Measurements from ENCODE around the gene SLC6A11. TPM values are rescaled to one million over a fixed set of nuclear protein-coding genes. Genes with fewer than 3 reads are reported as not detected.

The SLC6A11 gene
- polyA plus RNA-seq, 4 donors, result 0.04 TPM; not detected in 3

GRCh38 chr3:10822055-10822454, 6.0 kb downstream of the SLC6A11 start:
- Histone ChIP-seq H3K9me3 (ENCODE audit: control insufficient read depth in 2 of 2, insufficient read depth in 1 of 2, low read depth in 1 of 2, low read length in 1 of 2) (no peaks in the 10 kb centered on the region), H3K4me1 (ENCODE audit: control insufficient read depth in 3 of 3, insufficient read depth in 2 of 3, low read depth in 1 of 3, low read length in 2 of 3) (no peaks in the 10 kb centered on the region), H3K4me3 (ENCODE audit: low read depth in 1 of 3, low read length in 3 of 3) (no peak overlapping the region), H3K27ac (ENCODE audit: low read depth in 1 of 3, low read length in 2 of 3) (no peak overlapping the region), H3K27me3 (ENCODE audit: control insufficient read depth in 3 of 3, insufficient read depth in 3 of 3, low read length in 3 of 3) (peaks cover 0 to 6% (median 3%) of the 10 kb centered on the region in 3 donors), H3K36me3 (ENCODE audit: control insufficient read depth in 3 of 3, insufficient read depth in 2 of 3, low read depth in 1 of 3, low read length in 3 of 3) (no peaks in the 10 kb centered on the region)
- DNase-seq, result no peak
- 73 to 80% (median 77%) methylated on average over 5 of the region's 5 CpGs for WGBS, 3 donors
- FAIRE-seq, result no peak

DNA sequence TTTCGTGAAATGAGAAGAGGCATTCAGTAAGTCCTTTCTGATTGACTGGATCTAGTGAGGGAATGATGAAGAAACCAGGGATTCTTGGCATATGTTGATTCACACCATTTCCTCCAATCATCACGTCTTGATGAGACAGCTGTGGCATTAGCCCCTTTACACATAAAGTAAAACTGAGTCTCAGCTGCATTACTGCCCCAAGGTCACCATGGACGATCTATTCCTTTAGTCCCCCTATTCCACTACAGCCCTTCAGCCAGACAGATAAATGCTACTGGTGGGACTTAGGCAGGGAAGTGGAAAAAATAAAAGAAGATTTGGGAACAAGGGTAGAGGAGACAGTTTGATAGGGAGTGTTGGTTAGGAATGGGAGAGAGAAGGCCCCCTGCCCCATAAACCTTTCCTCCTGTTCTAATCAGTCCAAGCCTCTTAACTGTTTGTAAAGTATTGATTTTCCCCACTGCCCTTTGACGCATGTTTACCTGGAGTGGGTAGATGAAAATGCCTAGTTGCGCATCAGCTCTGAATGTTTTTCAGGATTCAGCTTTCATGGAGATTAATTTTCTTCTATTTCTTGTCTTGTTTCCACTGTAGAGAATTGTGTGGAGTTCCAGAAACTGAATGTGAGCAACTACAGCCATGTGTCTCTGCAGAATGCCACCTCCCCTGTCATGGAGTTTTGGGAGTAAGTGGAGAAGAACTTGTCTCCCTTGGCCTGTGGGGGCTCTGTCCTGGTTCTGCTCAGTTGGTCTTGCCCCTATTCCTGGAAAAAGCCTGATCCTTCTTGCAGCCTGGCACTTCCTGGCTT, 6.9 kb downstream of the SLC6A11 start:
- Histone ChIP-seq H3K36me3 (ENCODE audit: control insufficient read depth in 3 of 3, insufficient read depth in 2 of 3, low read depth in 1 of 3, low read length in 3 of 3) (no peaks in the 10 kb centered on the region), H3K9me3 (ENCODE audit: control insufficient read depth in 2 of 2, insufficient read depth in 1 of 2, low read depth in 1 of 2, low read length in 1 of 2) (no peaks in the 10 kb centered on the region), H3K27ac (ENCODE audit: low read depth in 1 of 3, low read length in 2 of 3) (no peak overlapping the region), H3K4me1 (ENCODE audit: control insufficient read depth in 3 of 3, insufficient read depth in 2 of 3, low read depth in 1 of 3, low read length in 2 of 3) (no peaks in the 10 kb centered on the region), H3K4me3 (ENCODE audit: low read depth in 1 of 3, low read length in 3 of 3) (no peak overlapping the region), H3K27me3 (ENCODE audit: control insufficient read depth in 3 of 3, insufficient read depth in 3 of 3, low read length in 3 of 3) (peaks cover 0 to 1% (median 0%) of the 10 kb centered on the region in 3 donors)
- DNase-seq (no peak), FAIRE-seq (no peak)
- WGBS, 3 donors, result 39 to 61% (median 40%) methylated on average over 5 of the region's 5 CpGs

DNA sequence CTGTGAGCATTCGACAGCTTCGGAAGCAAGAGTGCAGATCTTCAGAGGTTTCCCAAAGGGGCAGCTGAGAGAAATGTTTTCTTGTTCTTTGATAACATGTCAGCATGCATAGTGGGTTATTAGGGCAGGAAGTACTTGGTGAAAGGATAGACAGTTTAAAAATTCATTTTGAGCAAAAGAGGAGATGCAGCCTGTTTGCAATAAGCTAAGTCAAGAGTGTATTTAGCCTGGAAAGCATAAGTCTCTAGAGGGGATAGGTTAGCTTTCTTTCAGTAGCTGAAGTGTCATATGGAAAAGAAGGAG, 7.4 kb downstream of the SLC6A11 start:
- no peak for FAIRE-seq
- 84 to 92% (median 87%) methylated on average over 2 of the region's 2 CpGs for WGBS, 3 donors
- H3K36me3 ChIP-seq (ENCODE audit: control insufficient read depth in 3 of 3, insufficient read depth in 2 of 3, low read depth in 1 of 3, low read length in 3 of 3), result no peaks in the 10 kb centered on the region

GRCh38 chr3:10824468-10824867, 8.4 kb downstream of the SLC6A11 start:
- H3K27ac ChIP-seq (ENCODE audit: low read depth in 1 of 3, low read length in 2 of 3), result no peak overlapping the region
- 83 to 93% (median 93%) methylated on average over 1 of the region's 1 CpG for WGBS, 3 donors
- FAIRE-seq (no peak), DNase-seq (no peak)
- no peaks in the 10 kb centered on the region for H3K36me3 ChIP-seq (ENCODE audit: control insufficient read depth in 3 of 3, insufficient read depth in 2 of 3, low read depth in 1 of 3, low read length in 3 of 3)
- peaks cover 0 to 1% (median 0%) of the 10 kb centered on the region in 3 donors for H3K27me3 ChIP-seq (ENCODE audit: control insufficient read depth in 3 of 3, insufficient read depth in 3 of 3, low read length in 3 of 3)
- no peak overlapping the region for H3K4me3 ChIP-seq (ENCODE audit: low read depth in 1 of 3, low read length in 3 of 3)
- H3K4me1 ChIP-seq (ENCODE audit: control insufficient read depth in 3 of 3, insufficient read depth in 2 of 3, low read depth in 1 of 3, low read length in 2 of 3), result no peaks in the 10 kb centered on the region
- no peaks in the 10 kb centered on the region for H3K9me3 ChIP-seq (ENCODE audit: control insufficient read depth in 2 of 2, insufficient read depth in 1 of 2, low read depth in 1 of 2, low read length in 1 of 2)

More for the DNA sequence above, 7.4 kb downstream of the SLC6A11 start:
- no peaks in the 10 kb centered on the region for H3K4me1 ChIP-seq (ENCODE audit: control insufficient read depth in 3 of 3, insufficient read depth in 2 of 3, low read depth in 1 of 3, low read length in 2 of 3)
- no peaks in the 10 kb centered on the region for H3K9me3 ChIP-seq (ENCODE audit: control insufficient read depth in 2 of 2, insufficient read depth in 1 of 2, low read depth in 1 of 2, low read length in 1 of 2)
- no peak overlapping the region for H3K4me3 ChIP-seq (ENCODE audit: low read depth in 1 of 3, low read length in 3 of 3)
- H3K27me3 ChIP-seq (ENCODE audit: control insufficient read depth in 3 of 3, insufficient read depth in 3 of 3, low read length in 3 of 3), result peaks cover 0 to 1% (median 0%) of the 10 kb centered on the region in 3 donors
- no peak overlapping the region for H3K27ac ChIP-seq (ENCODE audit: low read depth in 1 of 3, low read length in 2 of 3)
- DNase-seq, result no peak

- H3K27ac ChIP-seq (ENCODE audit: low read depth in 1 of 3, low read length in 2 of 3), result no peak overlapping the region
Observed at GRCh38 chr3:10833855-10834414, 17.9 kb downstream of the SLC6A11 start.

GRCh38 chr3:10834951-10835350, 18.9 kb downstream of the SLC6A11 start:
- no peaks in the 10 kb centered on the region for H3K4me1 ChIP-seq (ENCODE audit: control insufficient read depth in 3 of 3, insufficient read depth in 2 of 3, low read depth in 1 of 3, low read length in 2 of 3)
- H3K4me3 ChIP-seq (ENCODE audit: low read depth in 1 of 3, low read length in 3 of 3), result no peak overlapping the region
- no peaks in the 10 kb centered on the region for H3K9me3 ChIP-seq (ENCODE audit: control insufficient read depth in 2 of 2, insufficient read depth in 1 of 2, low read depth in 1 of 2, low read length in 1 of 2)
- no peak overlapping the region for H3K27ac ChIP-seq (ENCODE audit: low read depth in 1 of 3, low read length in 2 of 3)
- H3K27me3 ChIP-seq (ENCODE audit: control insufficient read depth in 3 of 3, insufficient read depth in 3 of 3, low read length in 3 of 3), result peaks cover 0 to 2% (median 0%) of the 10 kb centered on the region in 3 donors
- FAIRE-seq (no peak), DNase-seq (no peak)
- H3K36me3 ChIP-seq (ENCODE audit: control insufficient read depth in 3 of 3, insufficient read depth in 2 of 3, low read depth in 1 of 3, low read length in 3 of 3), result no peaks in the 10 kb centered on the region
- 71 to 84% (median 75%) methylated on average over 10 of the region's 10 CpGs for WGBS, 3 donors

More at GRCh38 chr3:10833855-10834414, 17.9 kb downstream of the SLC6A11 start:
- H3K9me3 ChIP-seq (ENCODE audit: control insufficient read depth in 2 of 2, insufficient read depth in 1 of 2, low read depth in 1 of 2, low read length in 1 of 2), result no peaks in the 10 kb centered on the region
- 45 to 55% (median 53%) methylated on average over 3 of the region's 3 CpGs for WGBS, 3 donors
- no peak for FAIRE-seq
- H3K36me3 ChIP-seq (ENCODE audit: control insufficient read depth in 3 of 3, insufficient read depth in 2 of 3, low read depth in 1 of 3, low read length in 3 of 3), result no peaks in the 10 kb centered on the region
- peaks cover 0 to 2% (median 0%) of the 10 kb centered on the region in 3 donors for H3K27me3 ChIP-seq (ENCODE audit: control insufficient read depth in 3 of 3, insufficient read depth in 3 of 3, low read length in 3 of 3)
- DNase-seq, result no peak
- no peaks in the 10 kb centered on the region for H3K4me1 ChIP-seq (ENCODE audit: control insufficient read depth in 3 of 3, insufficient read depth in 2 of 3, low read depth in 1 of 3, low read length in 2 of 3)
- H3K4me3 ChIP-seq (ENCODE audit: low read depth in 1 of 3, low read length in 3 of 3), result no peak overlapping the region

DNA sequence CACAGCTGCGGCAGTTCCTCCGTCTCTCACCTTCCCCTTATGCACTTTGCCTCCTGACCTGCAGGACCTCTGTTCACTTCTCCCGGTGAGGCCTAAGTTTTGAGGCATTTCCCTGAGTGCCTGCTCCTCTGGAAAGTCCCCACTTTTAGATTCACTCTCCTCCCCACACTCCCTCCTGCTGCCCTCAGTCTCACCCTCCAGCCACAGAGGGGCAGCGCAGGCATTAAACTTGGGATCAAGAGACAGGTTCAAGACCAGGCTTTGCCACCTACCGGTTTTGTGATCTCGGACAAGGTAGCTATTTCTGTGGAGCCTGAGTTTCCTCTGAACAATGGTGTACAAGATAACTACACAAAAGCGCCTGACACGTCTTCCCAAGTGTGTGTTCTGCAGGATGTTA, 19.4 kb downstream of the SLC6A11 start:
- 67 to 76% (median 73%) methylated on average over 8 of the region's 8 CpGs for WGBS, 3 donors
- DNase-seq, result no peak
- Histone ChIP-seq H3K9me3 (ENCODE audit: control insufficient read depth in 2 of 2, insufficient read depth in 1 of 2, low read depth in 1 of 2, low read length in 1 of 2) (no peaks in the 10 kb centered on the region), H3K4me1 (ENCODE audit: control insufficient read depth in 3 of 3, insufficient read depth in 2 of 3, low read depth in 1 of 3, low read length in 2 of 3) (no peaks in the 10 kb centered on the region), H3K36me3 (ENCODE audit: control insufficient read depth in 3 of 3, insufficient read depth in 2 of 3, low read depth in 1 of 3, low read length in 3 of 3) (no peaks in the 10 kb centered on the region), H3K27me3 (ENCODE audit: control insufficient read depth in 3 of 3, insufficient read depth in 3 of 3, low read length in 3 of 3) (peaks cover 0 to 2% (median 0%) of the 10 kb centered on the region in 3 donors), H3K27ac (ENCODE audit: low read depth in 1 of 3, low read length in 2 of 3) (no peak overlapping the region), H3K4me3 (ENCODE audit: low read depth in 1 of 3, low read length in 3 of 3) (no peak overlapping the region)
- FAIRE-seq, result no peak

DNA sequence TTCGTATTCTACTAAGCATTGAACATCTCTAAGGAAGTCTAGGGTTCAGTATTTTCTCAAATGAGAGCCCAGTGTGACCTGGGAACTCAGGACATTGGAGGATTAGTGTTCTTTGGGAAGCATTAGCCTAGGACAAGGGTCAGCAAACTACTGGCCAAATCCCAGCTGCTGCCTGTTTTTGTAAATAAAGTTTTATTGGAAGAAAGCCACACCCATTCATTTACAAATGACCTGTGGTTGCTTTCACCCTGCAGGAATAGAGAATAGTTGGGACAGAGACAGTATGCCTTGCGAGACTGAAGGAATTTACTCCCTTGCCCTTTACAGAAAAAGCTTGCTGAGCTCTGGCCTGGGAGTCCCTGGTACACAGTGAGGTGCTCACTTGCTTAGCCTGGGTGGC, 20.6 kb downstream of the SLC6A11 start:
- WGBS, 3 donors, result 69 to 75% (median 74%) methylated on average over 2 of the region's 2 CpGs
- H3K4me1 ChIP-seq (ENCODE audit: control insufficient read depth in 3 of 3, insufficient read depth in 2 of 3, low read depth in 1 of 3, low read length in 2 of 3), result no peaks in the 10 kb centered on the region

More for the DNA sequence above, 20.6 kb downstream of the SLC6A11 start:
- no peak for DNase-seq
- FAIRE-seq, result no peak
- Histone ChIP-seq H3K36me3 (ENCODE audit: control insufficient read depth in 3 of 3, insufficient read depth in 2 of 3, low read depth in 1 of 3, low read length in 3 of 3) (no peaks in the 10 kb centered on the region), H3K4me3 (ENCODE audit: low read depth in 1 of 3, low read length in 3 of 3) (no peak overlapping the region), H3K27me3 (ENCODE audit: control insufficient read depth in 3 of 3, insufficient read depth in 3 of 3, low read length in 3 of 3) (peaks cover 0 to 2% (median 0%) of the 10 kb centered on the region in 3 donors), H3K27ac (ENCODE audit: low read depth in 1 of 3, low read length in 2 of 3) (no peak overlapping the region), H3K9me3 (ENCODE audit: control insufficient read depth in 2 of 2, insufficient read depth in 1 of 2, low read depth in 1 of 2, low read length in 1 of 2) (no peaks in the 10 kb centered on the region)

All from small intestine (tissue), 7 donors.